K562 (cell line): Measurements from ENCODE around the gene WDR62. TPM values are rescaled to one million over a fixed set of nuclear protein-coding genes. Genes with fewer than 3 reads are reported as not detected.
A peak's percentile ranks its signal among the peaks of the same experiment; 100 is the strongest.

Experiments used
- BRF1 ChIP-seq: IDR thresholded peaks from 3 replicates; pipeline ENCODE4 v1.6.1; 2011; ENCODE audit warnings: borderline replicate concordance, mild to moderate bottlenecking; ENCODE audit not compliant: insufficient read length; ENCODE audit errors: extremely low read depth
- CHAMP1 ChIP-seq: fragments of 450-650 bp; IDR thresholded peaks from 2 replicates; pipeline ENCODE4 v1.6.1; 2016; ENCODE audit warnings: mild to moderate bottlenecking
- ETV6 ChIP-seq, 3 experiments: fragments of 150-350 bp in 1 of 3; sonication (generic) in 1 of 3; formaldehyde crosslinking in 1 of 3; IDR thresholded peaks; 2 replicates each; pipeline versions ENCODE4 v1.6.1 to v1.8.0; 2014 to 2022; ENCODE audit warnings: borderline replicate concordance in 2 of 3, low read depth in 2 of 3, antibody characterized with exemption in 1 of 3, low read length in 1 of 3, mild to moderate bottlenecking in 1 of 3, missing genetic modification reagents in 1 of 3
- FUS ChIP-seq: fragments of 200-400 bp; formaldehyde crosslinking; optimal IDR thresholded peaks from 2 replicates; pipeline ENCODE3; 2017; ENCODE audit warnings: low read depth, low read length
- L3MBTL2 ChIP-seq: fragments of 450-650 bp; IDR thresholded peaks from 2 replicates; pipeline ENCODE4 v1.6.1; 2016; ENCODE audit warnings: mild to moderate bottlenecking, moderate library complexity
- MNT ChIP-seq, 2 experiments: fragments of 450-650 bp; conservative IDR thresholded peaks; 2 replicates each; pipeline ENCODE4 v1.6.1; 2017; ENCODE audit warnings: mild to moderate bottlenecking in 2 of 2, moderate library complexity in 2 of 2
- POLR3G ChIP-seq: IDR thresholded peaks from 2 replicates; pipeline ENCODE4 v1.6.1; 2011; ENCODE audit not compliant: insufficient read length, insufficient replicate concordance; ENCODE audit errors: extremely low read depth
- SAFB ChIP-seq: fragments of 200-400 bp; formaldehyde crosslinking; IDR thresholded peaks from 2 replicates; pipeline ENCODE4 v1.6.1; 2017; ENCODE audit warnings: low read depth, low read length, borderline replicate concordance
- TAF1 ChIP-seq: IDR thresholded peaks from 2 replicates; pipeline ENCODE4 v1.6.1; 2011; ENCODE audit warnings: mild to moderate bottlenecking, low read length, moderate library complexity; ENCODE audit not compliant: insufficient read depth, control insufficient read depth, severe bottlenecking; ENCODE audit errors: extremely low read depth
- TOE1 ChIP-seq, 2 experiments: fragments of 450-650 bp in 1 of 2; sonication (generic) in 1 of 2; formaldehyde crosslinking in 1 of 2; IDR thresholded peaks; 2 replicates each; pipeline versions ENCODE4 v1.7.1 to v1.8.0; 2016 to 2022; ENCODE audit warnings: borderline replicate concordance in 2 of 2, mild to moderate bottlenecking in 2 of 2, antibody characterized with exemption in 1 of 2, inconsistent platforms in 1 of 2, low read depth in 1 of 2, missing genetic modification reagents in 1 of 2, moderate library complexity in 1 of 2
- ZBTB8A ChIP-seq: fragments of 450-650 bp; IDR thresholded peaks from 2 replicates; pipeline ENCODE4 v1.6.1; 2018; ENCODE audit warnings: mild to moderate bottlenecking, moderate library complexity; ENCODE audit not compliant: partially characterized antibody
- ZNF436 ChIP-seq: fragments of 250-450, 450-650 bp; sonication (Bioruptor Pico); formaldehyde crosslinking; IDR thresholded peaks from 2 replicates; pipeline ENCODE4 v1.7.0; 2020; ENCODE audit warnings: mild to moderate bottlenecking
- ZNF668 ChIP-seq: fragments of 250-450 bp; sonication (Bioruptor Pico); IDR thresholded peaks from 2 replicates; pipeline ENCODE4 v1.8.0; 2022; ENCODE audit warnings: mild to moderate bottlenecking, inconsistent platforms
- polyA plus RNA-seq, 8 experiments: library from polyadenylated mRNA; depleted of rRNA in 4 of 8; stranded (reverse) in 5 of 8; unstranded in 3 of 8; fragments of >200 nt; fragmentation: Nextera tagmentation in 2 of 8; fragmentation: Illumina TruSeq in 1 of 8; extraction: Ambion mirVana in 2 of 8; extraction: Trizol in 1 of 8; gene quantifications; 2 replicates each; pipeline versions ENCODE4 v1.2.1 to v1.2.3, GENCODE V29; 2011 to 2014; ENCODE audit warnings: inconsistent platforms in 1 of 8, missing spikeins in 1 of 8
- total RNA-seq, 7 experiments: library from RNA; depleted of rRNA in 6 of 7; stranded (reverse); fragments of >200 nt in 6 of 7; fragmentation: Illumina TruSeq in 2 of 7; extraction: Trizol in 2 of 7; gene quantifications; 2 replicates each; pipeline versions ENCODE4 v1.2.1 to v1.2.3, GENCODE V29; 2011 to 2021; ENCODE audit warnings: low replicate concordance in 1 of 7
- TF ChIP-seq, protein P1 (sequence below): fragments of 450-650 bp; IDR thresholded peaks from 2 replicates; pipeline ENCODE4 v1.6.1; 2016; ENCODE audit warnings: low read depth, mild to moderate bottlenecking, moderate library complexity
- TF ChIP-seq, protein P2 (sequence below): sonication (generic); formaldehyde crosslinking; IDR thresholded peaks from 2 replicates; pipeline ENCODE4 v1.8.0; 2022; ENCODE audit warnings: missing genetic modification reagents, mild to moderate bottlenecking, borderline replicate concordance
- TF ChIP-seq, protein P3 (sequence below): sonication (generic); formaldehyde crosslinking; IDR thresholded peaks from 2 replicates; pipeline ENCODE4 v1.8.1; 2023; ENCODE audit warnings: mild to moderate bottlenecking, missing genetic modification reagents

WDR62 gene
- total and polyA plus RNA-seq, 9 of the 15 experiments (the other 6 are each of a cell fraction or from before 2014, with no cell fraction given): 0.35 to 32.8 (median 14.4) TPM

GRCh38 chr19:36139473-36140303 is 85.0 kb downstream of the WDR62 start, which contains the start of gene CAPNS1 (continued):
- TF ChIP-seq CHAMP1: no peak
- TF ChIP-seq TOE1 (IDR thresholded peaks at IDR 0.05; ENCODE audit: borderline replicate concordance): peak; percentile 98
- no peak for TF ChIP-seq TOE1 (CRISPR knock-in tag; IDR thresholded peaks at IDR 0.05; ENCODE audit: borderline replicate concordance, low read depth)
- peak; percentile 32 for TF ChIP-seq FUS
- TF ChIP-seq MNT (conservative IDR thresholded peaks at IDR 0.05): peak in 1 of 2 experiments; percentile 74; a peak in 2 of 4 replicates
- no peak for TF ChIP-seq ZNF436 (CRISPR knock-in tag)
- TF ChIP-seq SAFB: peak; percentile 57; the same call in 1 of the 2 replicates
- TF ChIP-seq, protein P1, sequence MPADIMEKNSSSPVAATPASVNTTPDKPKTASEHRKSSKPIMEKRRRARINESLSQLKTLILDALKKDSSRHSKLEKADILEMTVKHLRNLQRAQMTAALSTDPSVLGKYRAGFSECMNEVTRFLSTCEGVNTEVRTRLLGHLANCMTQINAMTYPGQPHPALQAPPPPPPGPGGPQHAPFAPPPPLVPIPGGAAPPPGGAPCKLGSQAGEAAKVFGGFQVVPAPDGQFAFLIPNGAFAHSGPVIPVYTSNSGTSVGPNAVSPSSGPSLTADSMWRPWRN: no peak
- TF ChIP-seq, protein P2, sequence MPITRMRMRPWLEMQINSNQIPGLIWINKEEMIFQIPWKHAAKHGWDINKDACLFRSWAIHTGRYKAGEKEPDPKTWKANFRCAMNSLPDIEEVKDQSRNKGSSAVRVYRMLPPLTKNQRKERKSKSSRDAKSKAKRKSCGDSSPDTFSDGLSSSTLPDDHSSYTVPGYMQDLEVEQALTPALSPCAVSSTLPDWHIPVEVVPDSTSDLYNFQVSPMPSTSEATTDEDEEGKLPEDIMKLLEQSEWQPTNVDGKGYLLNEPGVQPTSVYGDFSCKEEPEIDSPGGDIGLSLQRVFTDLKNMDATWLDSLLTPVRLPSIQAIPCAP (CRISPR knock-in tag): no peak
- TF ChIP-seq L3MBTL2: peak; percentile 85
- TF ChIP-seq, protein P3, sequence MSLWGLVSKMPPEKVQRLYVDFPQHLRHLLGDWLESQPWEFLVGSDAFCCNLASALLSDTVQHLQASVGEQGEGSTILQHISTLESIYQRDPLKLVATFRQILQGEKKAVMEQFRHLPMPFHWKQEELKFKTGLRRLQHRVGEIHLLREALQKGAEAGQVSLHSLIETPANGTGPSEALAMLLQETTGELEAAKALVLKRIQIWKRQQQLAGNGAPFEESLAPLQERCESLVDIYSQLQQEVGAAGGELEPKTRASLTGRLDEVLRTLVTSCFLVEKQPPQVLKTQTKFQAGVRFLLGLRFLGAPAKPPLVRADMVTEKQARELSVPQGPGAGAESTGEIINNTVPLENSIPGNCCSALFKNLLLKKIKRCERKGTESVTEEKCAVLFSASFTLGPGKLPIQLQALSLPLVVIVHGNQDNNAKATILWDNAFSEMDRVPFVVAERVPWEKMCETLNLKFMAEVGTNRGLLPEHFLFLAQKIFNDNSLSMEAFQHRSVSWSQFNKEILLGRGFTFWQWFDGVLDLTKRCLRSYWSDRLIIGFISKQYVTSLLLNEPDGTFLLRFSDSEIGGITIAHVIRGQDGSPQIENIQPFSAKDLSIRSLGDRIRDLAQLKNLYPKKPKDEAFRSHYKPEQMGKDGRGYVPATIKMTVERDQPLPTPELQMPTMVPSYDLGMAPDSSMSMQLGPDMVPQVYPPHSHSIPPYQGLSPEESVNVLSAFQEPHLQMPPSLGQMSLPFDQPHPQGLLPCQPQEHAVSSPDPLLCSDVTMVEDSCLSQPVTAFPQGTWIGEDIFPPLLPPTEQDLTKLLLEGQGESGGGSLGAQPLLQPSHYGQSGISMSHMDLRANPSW (CRISPR knock-in tag): no peak
- no peak for TF ChIP-seq POLR3G
- TF ChIP-seq TAF1: peak; percentile 83
- no peak for TF ChIP-seq ZNF668 (CRISPR knock-in tag)
- no peak for TF ChIP-seq ZBTB8A
- no peak for TF ChIP-seq ETV6 (IDR thresholded peaks at IDR 0.05; ENCODE audit: borderline replicate concordance in 1 of 2, low read depth in 2 of 2, low read length in 1 of 2)
- TF ChIP-seq ETV6 (CRISPR knock-in tag; IDR thresholded peaks at IDR 0.05; ENCODE audit: borderline replicate concordance): no peak
- TF ChIP-seq BRF1: no peak
